Astrocyte of the cerebellum (primary cell): Measurements from ENCODE around the gene TNFRSF11A.

Experiments
- DNase-seq: peaks from one replicate; pipeline ENCODE4 v3.0.0-alpha.2; 2011; ENCODE audit warnings: low read depth
- H3K4me3 ChIP-seq: 2 replicates; pipeline ENCODE4 v1.5.1; 2011; ENCODE audit warnings: mild to moderate bottlenecking, low read depth, low read length, moderate library complexity
- in situ Hi-C: cut with HindIII; loops from 2 replicates; pipeline ENCODE4 v1.10.0; 2017; ENCODE audit warnings: low sequenced_read_pairs
- TF ChIP-seq, protein P1 (sequence below): IDR thresholded peaks from 2 replicates; pipeline ENCODE4 v1.5.1; 2012; ENCODE audit warnings: low read length, low read depth, moderate library complexity, mild to moderate bottlenecking; ENCODE audit errors: missing control alignments

Gene TNFRSF11A

GRCh38 chr18:62399276-62399675 lies 74.2 kb downstream of the TNFRSF11A start:
- in situ Hi-C loops = no loop called here
- H3K4me3 ChIP-seq = no peak overlapping the region
- TF ChIP-seq, protein P1, sequence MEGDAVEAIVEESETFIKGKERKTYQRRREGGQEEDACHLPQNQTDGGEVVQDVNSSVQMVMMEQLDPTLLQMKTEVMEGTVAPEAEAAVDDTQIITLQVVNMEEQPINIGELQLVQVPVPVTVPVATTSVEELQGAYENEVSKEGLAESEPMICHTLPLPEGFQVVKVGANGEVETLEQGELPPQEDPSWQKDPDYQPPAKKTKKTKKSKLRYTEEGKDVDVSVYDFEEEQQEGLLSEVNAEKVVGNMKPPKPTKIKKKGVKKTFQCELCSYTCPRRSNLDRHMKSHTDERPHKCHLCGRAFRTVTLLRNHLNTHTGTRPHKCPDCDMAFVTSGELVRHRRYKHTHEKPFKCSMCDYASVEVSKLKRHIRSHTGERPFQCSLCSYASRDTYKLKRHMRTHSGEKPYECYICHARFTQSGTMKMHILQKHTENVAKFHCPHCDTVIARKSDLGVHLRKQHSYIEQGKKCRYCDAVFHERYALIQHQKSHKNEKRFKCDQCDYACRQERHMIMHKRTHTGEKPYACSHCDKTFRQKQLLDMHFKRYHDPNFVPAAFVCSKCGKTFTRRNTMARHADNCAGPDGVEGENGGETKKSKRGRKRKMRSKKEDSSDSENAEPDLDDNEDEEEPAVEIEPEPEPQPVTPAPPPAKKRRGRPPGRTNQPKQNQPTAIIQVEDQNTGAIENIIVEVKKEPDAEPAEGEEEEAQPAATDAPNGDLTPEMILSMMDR = no peak
- no peak for DNase-seq

- no peak for DNase-seq
- TF ChIP-seq, protein P1 = peak; percentile 27
- no peak overlapping the region for H3K4me3 ChIP-seq
- in situ Hi-C loops = no loop called here
These were observed 74.7 kb downstream of the TNFRSF11A start for GRCh38 chr18:62399781-62400308.

DNA sequence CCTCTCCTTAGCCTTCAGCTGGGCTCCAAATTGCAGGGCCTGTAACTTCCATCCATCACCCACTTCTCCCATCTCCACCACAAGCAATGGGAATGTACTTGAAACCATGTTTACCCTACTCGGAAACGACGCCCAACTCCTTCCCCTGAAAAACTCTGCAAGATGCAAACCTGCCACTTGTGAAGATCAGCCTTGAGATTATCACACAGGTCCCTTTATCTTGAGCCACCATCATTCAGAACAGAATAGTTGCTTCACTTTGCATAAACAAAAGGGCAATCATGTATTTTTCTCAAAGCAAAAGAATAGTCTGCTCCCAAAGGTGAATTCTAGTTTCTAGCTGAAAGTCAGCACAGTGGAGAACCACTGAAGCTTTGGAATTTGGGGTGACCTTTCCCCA lies 75.8 kb downstream of the TNFRSF11A start:
- no peak overlapping the region for H3K4me3 ChIP-seq
- in situ Hi-C loops = no loop called here
- DNase-seq = no peak
- TF ChIP-seq, protein P1 = no peak

- TF ChIP-seq, protein P1 = no peak
- in situ Hi-C loops = no loop called here
These were observed 77.3 kb downstream of the TNFRSF11A start for GRCh38 chr18:62402342-62402948.

GRCh38 chr18:62403120-62403519 lies 78.0 kb downstream of the TNFRSF11A start:
- DNase-seq = no peak
- in situ Hi-C loops = no loop called here
- TF ChIP-seq, protein P1 = no peak
- H3K4me3 ChIP-seq = no peak overlapping the region

More at GRCh38 chr18:62402342-62402948, 77.3 kb downstream of the TNFRSF11A start:
- H3K4me3 ChIP-seq = no peak overlapping the region
- no peak for DNase-seq

GRCh38 chr18:62404881-62405280 lies 79.8 kb downstream of the TNFRSF11A start:
- no peak overlapping the region for H3K4me3 ChIP-seq
- in situ Hi-C loops = no loop called here
- TF ChIP-seq, protein P1 = no peak
- DNase-seq = no peak
